ENCODE measurements around the gene NT5DC3.

The NT5DC3 gene

DNA sequence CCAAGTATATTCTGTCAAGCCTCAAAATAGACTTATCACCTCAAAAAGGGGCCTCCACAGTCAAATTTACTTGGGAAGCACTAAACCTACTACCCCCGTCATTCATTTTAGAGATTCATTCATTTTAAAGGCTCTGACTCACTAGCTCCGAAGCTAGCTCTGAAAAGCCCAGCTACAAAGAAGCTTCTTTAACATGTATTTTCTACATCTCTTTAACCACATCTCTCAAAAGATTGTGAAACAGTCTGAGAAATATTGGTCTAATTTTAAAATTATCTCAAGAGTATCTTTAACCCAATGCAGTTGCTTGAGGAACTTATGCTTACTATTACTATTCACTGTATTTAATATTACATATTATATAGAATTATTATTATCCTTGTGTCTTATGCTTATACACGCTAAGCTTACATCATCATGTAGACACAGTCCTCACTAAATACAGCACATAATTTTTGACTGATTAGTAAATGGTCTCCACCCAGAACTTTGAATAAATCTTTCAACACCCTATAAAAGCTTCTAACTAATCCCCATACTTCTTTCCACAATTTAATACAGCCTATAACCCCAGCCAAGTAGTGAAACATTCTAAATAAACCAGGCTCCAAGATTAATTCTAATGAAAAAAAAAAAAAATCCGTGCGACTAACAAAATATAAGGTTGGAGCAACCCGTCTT lies 7.8 kb downstream of the NT5DC3 start:
- DNase-seq (ENCODE audit: low read depth), result no peak

- no peak for DNase-seq (ENCODE audit: low read depth)
Measured at GRCh38 chr12:103832048-103832997, 8.7 kb downstream of the NT5DC3 start.

- no peak for DNase-seq (ENCODE audit: low read depth)
Measured at GRCh38 chr12:103830730-103831320, 10.2 kb downstream of the NT5DC3 start.

DNA sequence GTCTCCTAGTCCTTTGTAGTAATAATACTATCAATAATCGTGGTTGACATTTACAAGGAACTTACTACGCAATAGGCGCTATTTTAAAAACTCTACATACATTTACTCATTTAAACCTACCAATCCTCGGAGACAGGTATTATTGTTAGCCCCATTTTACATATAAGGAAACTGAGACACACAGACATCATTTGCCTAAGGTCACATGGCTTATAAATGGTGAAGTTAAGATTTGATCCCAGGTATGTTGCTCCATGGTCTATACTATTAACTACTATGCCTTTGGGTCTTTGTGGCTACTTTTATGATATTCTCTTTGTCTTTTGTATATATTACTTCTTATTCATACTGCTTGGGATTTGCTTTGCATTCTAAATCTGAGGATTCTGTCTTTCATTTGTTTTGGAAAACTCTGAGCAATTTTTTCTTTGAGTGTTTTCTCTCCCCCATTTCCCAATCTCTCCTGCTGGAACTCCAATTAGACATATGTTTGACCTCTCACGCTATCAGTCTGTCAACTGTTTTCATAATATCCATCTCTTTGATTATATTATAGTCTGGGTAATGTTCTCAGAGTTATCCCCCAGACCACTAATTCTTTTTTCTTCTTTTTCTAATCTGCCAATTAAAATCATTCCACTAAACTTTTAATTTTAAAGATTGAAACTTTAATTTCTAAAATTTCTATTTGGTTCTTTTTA lies 10.9 kb downstream of the NT5DC3 start:
- no peak for DNase-seq (ENCODE audit: low read depth)

DNA sequence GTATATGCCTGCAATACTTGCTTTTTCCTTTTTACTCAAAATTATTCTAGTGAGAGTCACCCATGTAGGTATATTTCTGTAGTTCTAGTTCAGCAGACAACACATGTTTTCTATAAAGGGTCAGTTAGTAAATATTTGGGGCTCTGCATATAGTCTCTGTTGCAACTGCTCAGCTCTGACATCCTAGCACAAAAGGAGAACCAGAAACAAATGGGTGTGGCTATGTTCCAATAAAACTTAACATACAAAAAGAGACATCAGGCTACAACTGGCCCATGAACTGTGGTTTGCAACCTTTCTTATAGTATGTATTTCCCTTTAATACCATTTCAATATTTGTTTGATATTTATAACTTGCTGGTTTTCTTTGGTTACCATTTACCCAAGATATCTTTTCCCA lies 11.9 kb downstream of the NT5DC3 start:
- no peak for DNase-seq (ENCODE audit: low read depth)

DNA sequence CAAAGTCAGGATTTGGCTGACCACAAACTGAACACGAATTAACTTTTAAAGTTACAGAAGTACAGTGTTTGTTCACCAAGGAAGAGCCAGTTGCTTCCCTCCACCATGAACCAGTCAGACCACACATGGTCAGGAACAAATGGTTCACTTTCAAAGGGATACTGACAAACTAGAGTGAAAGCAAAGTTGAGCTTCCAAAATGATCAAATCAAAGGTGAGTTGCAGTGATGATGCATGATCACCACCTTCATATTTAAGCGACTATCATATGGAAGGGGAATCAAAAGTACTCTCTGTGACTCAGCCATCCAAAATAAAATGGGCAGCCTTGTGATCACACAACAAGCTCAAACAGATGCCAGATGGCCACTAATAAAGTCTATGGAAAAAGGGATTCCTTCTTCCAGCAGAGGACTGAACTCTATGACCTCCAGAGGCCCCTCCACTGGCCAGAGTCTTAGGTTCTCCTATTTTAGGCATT lies 13.1 kb downstream of the NT5DC3 start:
- DNase-seq (ENCODE audit: low read depth), result no peak

GRCh38 chr12:103824845-103825244 lies 16.2 kb downstream of the NT5DC3 start:
- no peak for DNase-seq (ENCODE audit: low read depth)

DNA sequence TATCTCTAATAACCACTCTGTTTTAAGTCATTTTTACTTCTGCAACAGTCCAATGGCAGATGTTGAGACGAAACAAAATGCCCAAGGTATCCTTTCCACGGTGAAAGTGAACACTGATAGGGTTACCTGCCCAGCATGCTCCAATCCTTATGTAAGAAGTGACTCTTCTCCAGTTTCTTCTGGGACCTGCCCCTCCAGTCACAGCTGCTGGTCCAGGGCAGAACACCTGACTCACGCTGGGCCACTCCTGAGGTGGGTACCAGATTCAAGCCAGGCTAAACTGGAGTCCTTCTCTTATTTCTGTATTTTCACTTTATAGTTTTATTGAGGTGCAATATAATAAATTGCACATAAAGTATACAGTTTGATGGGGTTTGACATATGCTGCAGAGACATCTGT lies 16.7 kb downstream of the NT5DC3 start:
- no peak for DNase-seq (ENCODE audit: low read depth)

GRCh38 chr12:103823871-103824270 lies 17.2 kb downstream of the NT5DC3 start:
- DNase-seq (ENCODE audit: low read depth), result no peak

DNA sequence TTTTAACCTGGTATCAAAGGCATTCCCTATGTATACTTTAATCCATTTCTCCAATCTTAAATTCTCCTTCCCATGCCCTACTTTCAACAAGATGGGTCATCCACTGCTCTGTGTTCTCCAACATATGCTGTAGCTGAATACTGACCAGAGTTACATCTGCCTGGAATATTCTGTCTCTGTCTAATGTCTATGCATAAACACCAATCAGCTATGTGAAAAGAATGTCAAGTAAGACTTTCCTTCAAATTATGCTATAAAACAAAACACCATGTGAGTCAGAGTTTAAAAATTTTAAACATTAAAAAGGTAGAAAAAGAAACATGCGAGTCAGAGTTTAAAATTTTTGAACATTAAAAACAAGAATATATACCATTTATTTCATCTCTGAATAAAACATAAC lies 19.3 kb downstream of the NT5DC3 start:
- DNase-seq (ENCODE audit: low read depth), result no peak

GRCh38 chr12:103820881-103821489 lies 20.0 kb downstream of the NT5DC3 start:
- no peak for DNase-seq (ENCODE audit: low read depth)

DNA sequence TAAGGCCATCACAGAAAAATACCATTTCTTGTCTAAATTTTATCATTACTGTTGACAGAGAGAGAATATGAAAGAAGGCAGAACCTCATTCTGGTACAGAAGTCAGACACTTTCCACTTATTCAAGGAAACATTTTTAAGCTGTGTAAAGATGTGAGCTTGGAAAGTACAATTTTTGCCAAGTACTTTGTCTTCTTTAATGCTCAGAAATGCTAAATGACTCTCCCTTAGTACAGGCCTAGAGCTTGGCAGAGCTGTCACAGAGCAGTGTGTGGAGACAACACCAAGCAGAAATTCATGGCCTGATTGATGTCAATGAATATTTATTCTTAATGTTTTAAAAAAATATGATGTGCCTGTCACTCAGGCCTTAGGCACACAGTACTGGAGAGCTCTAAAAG lies 20.7 kb downstream of the NT5DC3 start:
- DNase-seq (ENCODE audit: low read depth), result no peak

GRCh38 chr12:103819892-103820291 lies 21.1 kb downstream of the NT5DC3 start:
- DNase-seq (ENCODE audit: low read depth), result no peak

GRCh38 chr12:103819312-103819711 lies 21.7 kb downstream of the NT5DC3 start:
- no peak for DNase-seq (ENCODE audit: low read depth)

DNA sequence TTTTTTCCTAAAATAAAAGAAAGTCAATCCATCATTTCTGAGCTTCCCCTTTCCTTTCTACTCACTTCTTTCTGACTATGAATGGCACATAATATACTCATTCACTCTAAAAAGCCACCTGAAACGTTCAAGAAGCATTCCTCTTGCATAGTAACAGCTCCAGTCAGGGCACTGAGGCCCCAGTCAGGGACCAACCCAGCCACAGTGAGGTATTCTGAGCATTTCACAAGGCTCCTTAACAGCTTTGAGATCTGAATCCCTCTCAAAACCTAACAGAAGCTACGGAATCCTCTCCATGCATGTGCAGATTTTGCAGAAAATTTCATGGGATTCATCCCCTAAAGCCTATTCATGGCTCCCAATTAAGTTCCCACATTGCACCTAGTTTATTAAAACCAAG lies 23.2 kb downstream of the NT5DC3 start:
- no peak for DNase-seq (ENCODE audit: low read depth)

DNA sequence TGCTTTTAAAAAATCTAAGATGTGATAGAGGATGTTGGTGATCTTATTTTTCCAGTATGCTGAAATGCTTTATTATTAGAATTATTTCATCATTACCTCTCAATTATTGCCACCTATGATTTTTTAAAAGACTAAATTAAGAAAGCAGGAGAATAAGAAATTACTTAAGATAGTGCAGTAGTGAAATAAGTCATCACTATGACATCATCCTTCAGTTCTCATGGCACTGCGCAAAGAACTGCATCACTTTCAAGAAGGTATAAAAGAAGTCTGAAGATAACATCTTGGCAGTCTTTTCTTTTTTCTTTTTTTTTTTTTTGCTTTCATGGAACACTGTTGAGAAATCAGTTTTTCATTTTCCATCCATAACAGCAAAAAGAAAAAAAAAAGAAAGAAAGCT lies 24.4 kb downstream of the NT5DC3 start:
- DNase-seq (ENCODE audit: low read depth), result no peak

DNA sequence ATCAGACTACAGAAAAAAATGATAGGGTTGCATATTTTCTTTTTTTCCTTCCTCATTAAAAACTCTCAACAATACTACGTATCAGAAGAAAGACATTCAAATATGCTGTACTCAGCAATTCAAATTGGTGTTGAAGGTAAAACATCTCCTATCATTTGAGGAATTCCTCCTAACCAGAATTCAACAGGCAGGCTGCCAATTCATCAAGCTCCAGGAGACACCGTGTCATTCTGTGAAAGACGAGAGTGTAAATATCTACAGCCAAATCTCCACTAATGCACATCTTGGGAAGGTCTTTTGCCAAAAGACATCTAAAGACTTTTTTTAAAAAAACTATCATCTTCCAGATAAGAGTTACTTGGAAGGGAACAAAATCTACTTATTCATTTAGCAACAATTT lies 26.6 kb downstream of the NT5DC3 start:
- DNase-seq (ENCODE audit: low read depth), result no peak

DNA sequence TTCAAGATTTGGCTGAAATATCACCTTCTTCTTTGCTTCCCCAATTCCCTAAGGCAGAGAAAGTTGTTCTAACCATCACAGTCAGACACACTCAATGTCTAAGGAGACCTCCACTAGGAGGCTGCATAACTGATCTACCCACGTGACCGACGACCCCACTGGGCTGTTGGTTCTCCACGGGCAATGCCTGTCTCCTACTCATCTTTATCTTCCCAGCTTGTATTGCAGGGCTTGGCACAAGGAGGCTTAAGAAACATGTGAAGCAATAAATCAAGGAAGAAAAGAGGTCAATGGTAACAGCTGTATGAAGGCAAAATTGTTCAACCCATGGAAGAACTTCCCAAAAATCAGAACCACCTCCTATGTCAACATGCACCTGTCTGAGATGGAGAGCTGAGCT lies 27.1 kb downstream of the NT5DC3 start:
- no peak for DNase-seq (ENCODE audit: low read depth)

- DNase-seq (ENCODE audit: low read depth), result no peak
Measured at GRCh38 chr12:103813426-103813825, 27.6 kb downstream of the NT5DC3 start.

- no peak for DNase-seq (ENCODE audit: low read depth)
Measured at GRCh38 chr12:103812789-103813188, 28.2 kb downstream of the NT5DC3 start.

DNA sequence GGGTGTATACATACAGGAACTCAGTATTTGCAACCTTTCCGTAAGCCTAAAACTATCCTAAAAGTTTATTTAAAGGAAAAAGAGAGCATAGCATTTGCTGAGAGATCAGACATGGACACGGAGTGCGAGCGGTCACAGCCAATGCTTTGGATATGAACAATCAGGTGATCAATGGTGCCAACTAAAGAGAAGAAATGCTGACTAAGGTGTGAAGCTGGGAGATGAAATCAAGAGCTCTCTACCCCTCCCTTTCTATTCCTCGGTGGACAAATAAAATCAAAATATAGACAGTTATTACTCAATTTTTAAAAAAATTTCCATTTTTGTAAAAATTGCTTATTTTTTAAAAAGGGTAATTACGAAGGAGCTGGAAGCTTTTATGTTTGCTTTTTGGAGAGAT lies 29.2 kb downstream of the NT5DC3 start:
- DNase-seq (ENCODE audit: low read depth), result no peak

GRCh38 chr12:103810111-103810510 lies 30.9 kb downstream of the NT5DC3 start:
- DNase-seq (ENCODE audit: low read depth), result no peak
